ENCODE results near the gene LZTR1. TPM values are rescaled to one million over a fixed set of nuclear protein-coding genes. Genes with fewer than 3 reads are reported as not detected.

The LZTR1 gene
- total and polyA plus RNA-seq, 2 of the 8 experiments (the other 6 are each of a cell fraction or from before 2014, with no cell fraction given), result 22.3 to 31.0 TPM

DNA sequence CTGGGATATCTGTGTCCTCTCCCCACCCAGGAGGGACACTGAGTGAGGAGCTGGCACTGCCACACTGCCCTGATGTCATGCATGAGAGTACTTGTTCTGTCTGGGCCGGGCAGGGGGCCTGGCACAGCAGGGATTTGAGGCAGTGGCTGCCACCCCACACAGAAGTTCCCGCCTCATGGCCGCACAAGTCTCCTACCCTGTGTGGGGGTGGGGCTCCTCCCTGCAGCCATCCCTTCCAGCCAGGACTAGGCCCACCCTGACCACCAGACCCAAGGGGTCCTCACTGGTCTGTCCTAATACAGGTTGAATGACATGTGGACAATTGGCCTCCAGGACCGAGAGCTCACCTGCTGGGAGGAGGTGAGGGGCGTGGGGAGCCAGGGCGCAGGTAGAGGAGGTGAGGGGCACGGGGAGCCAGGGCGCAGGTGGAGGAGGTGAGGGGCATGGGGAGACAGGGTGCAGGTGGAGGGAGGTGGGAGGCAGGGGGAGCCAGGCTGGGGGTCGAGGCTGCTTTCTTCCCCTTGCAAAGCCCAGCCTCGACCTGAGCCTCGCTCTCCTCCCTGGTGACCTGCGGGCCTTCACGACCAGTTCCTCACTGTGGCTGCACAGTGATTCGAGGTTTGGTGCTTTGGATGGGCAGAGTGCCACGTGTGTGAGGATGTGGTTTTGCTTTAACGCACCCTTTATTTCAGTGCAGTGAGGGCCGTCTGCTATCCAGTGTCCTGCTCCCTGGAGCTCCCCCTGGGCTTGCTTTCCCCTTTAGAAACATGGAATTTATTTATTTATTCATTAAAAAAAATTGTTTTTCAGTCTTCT, 7.4 kb downstream of the LZTR1 start (continued):
- no peak for TF ChIP-seq ZNF274 (IDR thresholded peaks at IDR 0.05; ENCODE audit: borderline replicate concordance, extremely low read depth, low read length)
- no peak for TF ChIP-seq MAFK (IDR thresholded peaks at IDR 0.05; ENCODE audit: low read depth, low read length)
- TF ChIP-seq POLR2AphosphoS5 (IDR thresholded peaks at IDR 0.05; ENCODE audit: low read depth, low read length), result no peak
